Measurements from ENCODE around the gene ZHX3.
A peak's percentile ranks its signal among the peaks of the same experiment; 100 is the strongest.

ZHX3 gene

GRCh38 chr20:41141153-41141815 lies 176.2 kb downstream of the ZHX3 start:
- TF ChIP-seq CTCF (conservative IDR thresholded peaks at IDR 0.05; ENCODE audit: low read length) (no peak), EZH2phosphoT487 (IDR thresholded peaks at IDR 0.05; ENCODE audit: borderline replicate concordance) (no peak)
- Histone ChIP-seq H3K9ac (ENCODE audit: low read depth, low read length, poor library complexity, severe bottlenecking) (peak overlapping the region; percentile 31), H3K79me2 (ENCODE audit: insufficient read depth, low read length) (peaks cover 88% of the 10 kb centered on the region), H3K9me3 (ENCODE audit: insufficient read depth, low read depth, low read length) (no peaks in the 10 kb centered on the region), H3K36me3 (ENCODE audit: insufficient read depth, low read length) (peaks cover 8% of the 10 kb centered on the region; the same call in 1 of the 2 replicates), H2AFZ (ENCODE audit: low read length) (no peak overlapping the region), H3F3A (ENCODE audit: low read depth) (no peaks in the 10 kb centered on the region), H3K9me2 (replicated peaks; ENCODE audit: low read depth, low read length) (no peaks in the 10 kb centered on the region), H4K20me1 (ENCODE audit: insufficient read depth, low read length, poor library complexity, severe bottlenecking) (peaks cover 82% of the 10 kb centered on the region), H3K27me3 (ENCODE audit: insufficient read depth, low read length, poor library complexity, severe bottlenecking) (no peaks in the 10 kb centered on the region), H3K4me1 (ENCODE audit: insufficient read depth, low read length, poor library complexity, severe bottlenecking) (peaks cover 73% of the 10 kb centered on the region), H3K4me2 (ENCODE audit: low read depth, low read length, poor library complexity, severe bottlenecking) (peak overlapping the region; percentile 87), H3K4me3 (ENCODE audit: low read length, poor library complexity, severe bottlenecking) (peak overlapping the region; percentile 94)

GRCh38 chr20:41140226-41141133 lies 177.1 kb downstream of the ZHX3 start:
- Histone ChIP-seq H3K9ac (ENCODE audit: low read depth, low read length, poor library complexity, severe bottlenecking) (peak overlapping the region; percentile 95), H3K36me3 (ENCODE audit: insufficient read depth, low read length) (peaks cover 8% of the 10 kb centered on the region; the same call in 1 of the 2 replicates), H3K9me3 (ENCODE audit: insufficient read depth, low read depth, low read length) (no peaks in the 10 kb centered on the region), H4K20me1 (ENCODE audit: insufficient read depth, low read length, poor library complexity, severe bottlenecking) (peaks cover 74% of the 10 kb centered on the region), H3K4me3 (ENCODE audit: low read length, poor library complexity, severe bottlenecking) (peak overlapping the region; percentile 94), H2AFZ (ENCODE audit: low read length) (no peak overlapping the region), H3K4me1 (ENCODE audit: insufficient read depth, low read length, poor library complexity, severe bottlenecking) (peaks cover 68% of the 10 kb centered on the region), H3K79me2 (ENCODE audit: insufficient read depth, low read length) (peaks cover 82% of the 10 kb centered on the region), H3F3A (ENCODE audit: low read depth) (no peaks in the 10 kb centered on the region), H3K9me2 (replicated peaks; ENCODE audit: low read depth, low read length) (no peaks in the 10 kb centered on the region), H3K27me3 (ENCODE audit: insufficient read depth, low read length, poor library complexity, severe bottlenecking) (no peaks in the 10 kb centered on the region), H3K4me2 (ENCODE audit: low read depth, low read length, poor library complexity, severe bottlenecking) (peak overlapping the region; percentile 87)
- TF ChIP-seq EZH2phosphoT487 (IDR thresholded peaks at IDR 0.05; ENCODE audit: borderline replicate concordance) (no peak), CTCF (conservative IDR thresholded peaks at IDR 0.05; ENCODE audit: low read length) (no peak)

GRCh38 chr20:41139227-41140093 lies 178.1 kb downstream of the ZHX3 start:
- Histone ChIP-seq H2AFZ (ENCODE audit: low read length) (no peak overlapping the region), H3K9me3 (ENCODE audit: insufficient read depth, low read depth, low read length) (no peaks in the 10 kb centered on the region), H3K36me3 (ENCODE audit: insufficient read depth, low read length) (peaks cover 8% of the 10 kb centered on the region; the same call in 1 of the 2 replicates), H4K20me1 (ENCODE audit: insufficient read depth, low read length, poor library complexity, severe bottlenecking) (peaks cover 63% of the 10 kb centered on the region), H3K4me2 (ENCODE audit: low read depth, low read length, poor library complexity, severe bottlenecking) (peak overlapping the region; percentile 87), H3K27me3 (ENCODE audit: insufficient read depth, low read length, poor library complexity, severe bottlenecking) (no peaks in the 10 kb centered on the region), H3K9me2 (replicated peaks; ENCODE audit: low read depth, low read length) (no peaks in the 10 kb centered on the region), H3K9ac (ENCODE audit: low read depth, low read length, poor library complexity, severe bottlenecking) (peak overlapping the region; percentile 95), H3K4me3 (ENCODE audit: low read length, poor library complexity, severe bottlenecking) (peak overlapping the region; percentile 94), H3F3A (ENCODE audit: low read depth) (no peaks in the 10 kb centered on the region), H3K4me1 (ENCODE audit: insufficient read depth, low read length, poor library complexity, severe bottlenecking) (peaks cover 60% of the 10 kb centered on the region), H3K79me2 (ENCODE audit: insufficient read depth, low read length) (peaks cover 71% of the 10 kb centered on the region)
- TF ChIP-seq CTCF (conservative IDR thresholded peaks at IDR 0.05; ENCODE audit: low read length) (no peak), EZH2phosphoT487 (IDR thresholded peaks at IDR 0.05; ENCODE audit: borderline replicate concordance) (no peak)
